Fibroblast of gingiva (primary cell): ENCODE results near the gene KIF4A.
A peak's percentile ranks its signal among the peaks of the same experiment; 100 is the strongest.
"Not testable (repeated sequence)": the region's sequence is repeated elsewhere in the genome, so short reads cannot be mapped to it uniquely, and the experiment has no call there.

Experiments used
- DNase-seq: peaks from one replicate; pipeline ENCODE4 v3.0.0-alpha.2; 2011; ENCODE audit warnings: low read depth

KIF4A gene

DNA sequence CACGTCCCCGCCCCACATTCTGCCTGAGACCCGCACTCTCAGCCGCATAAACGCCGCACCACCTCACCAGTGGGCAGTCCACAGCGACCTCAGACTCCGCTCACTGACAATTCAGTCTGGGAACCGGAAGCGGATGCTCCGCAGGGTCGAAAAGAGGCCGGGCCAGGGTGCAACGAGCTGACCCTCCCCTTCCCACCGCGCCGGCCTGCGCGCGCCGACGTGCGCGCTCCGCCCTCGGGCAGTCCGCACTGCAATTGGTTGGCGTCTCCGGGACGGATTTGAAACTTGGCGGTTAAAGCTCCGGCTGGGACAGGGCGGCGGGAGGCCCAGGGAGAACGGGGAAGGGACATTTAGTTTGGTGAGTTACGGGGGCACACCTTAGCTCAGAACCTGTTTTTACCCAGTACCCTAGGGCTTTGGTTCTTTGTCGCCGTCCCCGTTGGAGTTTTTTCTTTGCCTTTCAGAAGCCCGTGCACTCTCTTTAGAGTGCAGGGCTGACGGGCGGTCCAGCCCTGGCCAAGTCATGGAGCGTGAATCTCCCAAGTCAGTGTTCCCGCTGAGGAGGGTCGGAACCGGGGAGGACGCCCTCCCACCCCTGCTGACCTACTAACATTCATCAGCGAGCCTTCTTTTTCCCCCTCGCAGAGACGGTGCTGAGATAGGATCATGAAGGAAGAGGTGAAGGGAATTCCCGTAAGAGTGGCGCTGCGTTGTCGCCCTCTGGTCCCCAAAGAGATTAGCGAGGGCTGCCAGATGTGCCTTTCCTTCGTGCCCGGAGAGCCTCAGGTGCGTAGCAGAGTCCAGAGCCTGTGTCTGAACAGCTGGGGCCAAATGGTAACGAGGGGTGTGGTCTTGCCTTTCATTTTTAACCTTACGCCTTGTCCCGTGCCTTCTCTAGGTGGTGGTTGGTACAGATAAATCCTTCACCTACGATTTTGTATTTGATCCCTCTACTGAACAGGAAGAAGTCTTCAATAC lies at the start of gene KIF4A, which contains the start of gene PDZD11:
KIF4A (plus strand) TSS at position 312 of the 978 bp plus-strand sequence; CDS start at position 667, 355 bp downstream.
PDZD11 (minus strand) TSS at position 135 of the 978 bp plus-strand sequence. CDS start 586 bp downstream, outside the sequence.
- DNase-seq, result peak; percentile 79

DNA sequence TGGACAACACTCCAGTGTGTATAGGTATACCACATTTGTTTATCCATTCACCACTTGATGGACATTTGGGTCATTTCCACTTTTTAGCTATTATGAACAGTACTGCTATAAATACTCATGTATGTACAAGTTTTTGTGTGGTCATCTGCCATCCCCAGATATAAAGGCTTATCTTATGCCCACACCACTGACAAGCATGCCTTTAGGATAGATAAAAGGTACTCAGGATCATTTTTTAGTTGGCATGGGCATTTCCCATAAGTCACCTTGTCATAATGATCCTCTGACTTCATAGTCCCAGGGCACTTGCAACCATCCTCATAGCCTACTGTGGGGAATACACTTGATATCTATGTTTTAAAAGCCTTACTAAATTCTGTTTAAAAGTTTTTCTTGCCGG lies 49.2 kb upstream of the KIF4A start:
- DNase-seq, result no peak

DNA sequence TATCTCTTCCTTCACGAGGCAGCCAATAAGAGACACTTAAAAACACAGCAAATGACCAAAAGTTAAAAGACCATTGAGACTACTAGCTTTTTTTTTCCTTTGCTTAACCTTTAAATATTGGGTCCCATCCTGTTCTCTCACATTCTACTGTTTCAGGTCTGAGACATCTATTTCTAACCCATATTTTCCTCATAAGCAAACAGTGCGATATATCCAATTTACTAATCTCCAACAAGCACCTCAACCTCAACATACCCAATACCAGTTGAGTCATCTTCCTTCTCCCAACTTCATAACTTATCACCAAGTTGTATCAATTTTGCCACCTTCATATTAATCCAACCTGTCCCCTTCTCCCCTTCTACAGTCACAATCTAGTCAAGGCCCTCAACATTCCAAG lies 48.4 kb upstream of the KIF4A start:
- no peak for DNase-seq

- not testable (repeated sequence) for DNase-seq
Observed at GRCh38 chrX:70243601-70244000, 46.3 kb upstream of the KIF4A start.

DNA sequence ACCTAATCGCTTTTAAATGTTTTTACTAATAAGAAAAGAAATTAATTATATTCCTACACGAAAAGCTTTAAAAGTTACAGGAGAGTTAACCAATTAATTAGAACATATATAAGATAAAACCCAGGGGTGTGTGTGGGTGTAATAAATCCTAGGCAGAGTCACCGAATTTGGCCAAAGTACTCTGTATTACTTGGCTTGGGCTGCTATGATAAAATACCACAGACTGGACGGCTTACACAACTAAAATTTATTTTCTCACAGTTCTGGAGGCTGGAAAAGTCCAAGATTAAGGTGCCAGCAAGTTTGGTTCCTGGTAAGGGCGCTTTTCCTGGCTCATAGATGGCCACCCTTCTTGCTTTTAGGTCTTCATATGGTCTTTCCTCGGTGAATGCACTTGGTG lies 45.0 kb upstream of the KIF4A start:
- DNase-seq, result no peak

- DNase-seq, result no peak
Observed at GRCh38 chrX:70247252-70247651, 42.7 kb upstream of the KIF4A start.

- no peak for DNase-seq
Observed at GRCh38 chrX:70252491-70252890, 37.4 kb upstream of the KIF4A start.

DNA sequence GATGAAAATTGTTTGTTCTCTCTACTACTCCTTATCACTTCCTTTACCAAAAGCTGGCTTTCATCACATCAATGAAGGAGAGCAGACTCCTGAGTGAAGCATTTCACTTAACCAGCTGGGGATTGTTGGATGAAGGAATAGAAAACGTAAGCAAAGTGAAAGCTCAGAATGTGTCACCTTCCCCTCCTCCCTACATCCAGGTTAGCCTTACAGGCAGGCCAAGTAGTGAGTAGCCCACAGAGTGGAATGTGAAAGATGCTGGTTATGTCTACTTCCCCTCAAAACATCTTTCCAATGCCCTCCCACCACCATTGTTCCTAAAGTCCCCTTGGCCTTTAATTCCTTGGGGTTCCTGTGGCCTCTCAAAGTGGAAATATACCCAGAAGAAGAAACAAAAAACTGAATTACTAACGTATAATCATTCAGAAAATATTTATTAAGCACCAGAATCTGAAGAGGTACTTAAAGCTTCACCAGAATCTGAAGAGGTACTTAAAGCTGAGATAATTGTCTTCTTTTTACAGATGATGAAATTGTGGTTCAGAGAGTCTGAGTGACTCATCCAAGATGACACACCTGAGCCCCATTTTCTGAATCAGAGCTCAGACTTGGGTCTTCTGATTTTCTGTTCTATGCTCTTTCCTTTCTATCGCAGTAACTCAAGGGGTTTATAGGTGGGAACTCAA lies 36.4 kb upstream of the KIF4A start:
- DNase-seq, result no peak

DNA sequence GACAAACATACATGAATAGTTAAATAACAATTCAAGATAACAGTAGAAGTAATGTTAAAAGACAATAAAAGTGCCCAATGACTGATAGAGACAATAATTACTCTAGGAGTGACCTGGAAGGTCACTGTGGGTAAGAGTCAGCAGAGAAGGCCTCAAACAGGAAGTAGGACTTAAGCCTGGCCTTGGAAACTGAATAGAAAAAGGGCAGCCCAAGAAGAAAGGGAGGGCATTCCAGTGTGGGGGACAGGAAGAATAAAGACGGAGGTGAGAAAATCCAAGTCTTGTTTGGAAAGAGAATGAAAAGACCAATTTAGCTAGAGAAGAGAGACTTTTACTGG lies 35.9 kb upstream of the KIF4A start:
- no peak for DNase-seq

DNA sequence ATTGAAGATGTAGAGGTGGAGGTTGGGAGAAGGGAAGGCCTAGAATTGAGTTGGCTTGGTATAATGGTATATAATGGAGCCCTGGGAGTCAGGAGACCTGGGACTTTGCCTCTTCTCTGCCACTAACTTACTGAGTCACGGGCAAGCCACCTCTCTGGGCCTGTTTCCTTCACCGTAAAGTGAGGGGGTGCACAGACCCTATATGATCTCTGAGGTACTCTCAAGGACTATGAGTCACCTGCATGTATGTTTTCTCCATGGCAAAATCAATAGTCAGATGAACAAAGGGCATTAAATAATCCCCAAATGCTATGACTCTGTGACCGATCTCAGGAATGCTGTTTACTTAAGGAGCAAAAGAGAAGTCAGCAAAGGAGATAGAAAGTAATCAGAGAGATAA lies 35.0 kb upstream of the KIF4A start:
- no peak for DNase-seq

GRCh38 chrX:70255452-70255851 lies 34.5 kb upstream of the KIF4A start:
- DNase-seq, result no peak

DNA sequence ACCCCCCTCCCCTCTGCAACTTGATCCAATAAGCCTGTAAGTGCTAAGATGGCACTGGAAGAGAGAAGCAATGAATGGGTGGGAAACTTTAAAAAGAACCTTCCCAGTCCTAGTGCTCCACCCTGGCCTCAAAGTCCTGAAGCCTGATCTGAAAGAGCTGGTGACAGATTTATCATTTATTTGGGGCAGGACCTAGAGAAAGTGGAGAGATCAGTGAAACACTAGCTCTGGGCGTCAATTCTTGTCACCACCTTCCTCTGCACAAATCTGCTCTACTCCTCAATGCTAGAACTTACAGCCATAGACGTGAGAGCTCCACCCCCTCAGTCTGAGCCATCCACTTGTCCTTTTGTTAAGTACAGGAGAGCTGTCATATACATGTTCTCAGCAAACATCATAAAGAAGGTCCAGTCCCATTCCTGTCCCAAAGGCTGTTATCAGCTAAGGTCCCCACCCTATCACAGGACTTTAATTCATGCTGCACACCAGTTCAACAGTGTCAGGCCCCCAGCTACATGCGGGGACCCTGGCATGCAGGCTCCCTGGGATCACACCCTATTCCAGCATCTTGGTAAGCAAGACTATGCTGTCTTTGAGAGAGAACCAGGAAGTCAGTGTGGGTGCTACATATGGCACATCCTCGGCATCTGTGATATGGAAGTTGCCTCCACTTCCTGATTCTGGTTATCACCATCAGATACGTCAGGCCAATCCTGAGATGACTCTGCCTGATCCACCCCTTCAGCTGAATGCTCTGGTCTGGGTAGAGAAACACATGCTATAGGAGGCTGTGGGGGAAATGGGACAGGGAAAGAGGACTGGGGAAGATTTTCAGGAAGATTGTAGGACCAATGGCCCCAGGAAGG lies 32.2 kb upstream of the KIF4A start:
- DNase-seq, result no peak

DNA sequence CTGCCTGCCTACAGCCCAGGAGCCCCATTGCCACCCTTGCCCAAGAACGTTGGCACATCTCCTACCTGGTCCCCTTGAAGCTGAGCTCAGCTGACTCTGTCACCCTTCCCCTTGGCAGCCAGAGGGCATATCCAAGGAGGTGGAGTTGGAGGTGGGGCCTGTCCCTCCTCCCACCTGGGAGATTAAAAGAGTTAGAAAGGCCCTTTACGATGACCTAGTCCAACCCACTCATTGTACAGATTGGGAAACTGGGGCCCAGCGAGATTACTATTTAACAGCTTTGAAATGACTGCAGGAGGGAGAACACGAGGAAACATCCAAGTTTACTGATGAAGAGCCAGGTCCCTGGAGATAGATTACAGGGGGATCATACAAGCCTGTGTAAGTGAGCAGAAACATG lies 29.8 kb upstream of the KIF4A start, which contains the start of gene P2RY4:
P2RY4 (minus strand) TSS at position 101 of the 400 bp plus-strand sequence. CDS start 580 bp downstream, outside the sequence.
- DNase-seq, result no peak

DNA sequence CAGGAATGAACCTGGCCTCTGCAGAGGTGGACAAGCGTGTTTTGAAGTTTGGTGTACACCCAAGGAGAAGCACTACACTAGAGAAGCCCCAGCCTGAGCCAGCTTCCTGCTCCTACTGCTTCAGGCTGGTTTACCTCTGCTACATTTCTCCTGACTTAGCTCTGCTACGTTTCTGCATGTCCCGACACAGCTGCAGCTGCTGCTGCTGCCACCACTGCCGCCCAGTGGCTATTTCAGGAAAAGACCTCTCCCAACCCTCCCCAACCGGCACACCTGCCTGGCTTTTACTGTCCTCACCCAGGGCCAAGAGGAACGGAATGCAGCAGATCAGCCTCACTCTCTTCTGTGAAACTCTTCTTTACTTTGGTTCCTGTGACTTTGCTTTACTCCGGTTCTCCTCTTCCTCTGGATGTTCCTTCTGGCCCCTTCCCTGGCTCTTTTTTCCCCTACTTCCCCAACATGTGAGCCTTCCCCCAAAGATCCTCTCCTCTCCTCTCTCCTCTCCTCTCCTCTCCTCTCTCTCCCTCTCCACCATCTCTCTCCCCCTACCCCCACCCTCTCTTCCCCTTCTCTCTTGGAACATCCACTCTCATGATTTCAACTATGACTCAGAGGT lies 26.8 kb upstream of the KIF4A start:
- DNase-seq, result peak; percentile 1

DNA sequence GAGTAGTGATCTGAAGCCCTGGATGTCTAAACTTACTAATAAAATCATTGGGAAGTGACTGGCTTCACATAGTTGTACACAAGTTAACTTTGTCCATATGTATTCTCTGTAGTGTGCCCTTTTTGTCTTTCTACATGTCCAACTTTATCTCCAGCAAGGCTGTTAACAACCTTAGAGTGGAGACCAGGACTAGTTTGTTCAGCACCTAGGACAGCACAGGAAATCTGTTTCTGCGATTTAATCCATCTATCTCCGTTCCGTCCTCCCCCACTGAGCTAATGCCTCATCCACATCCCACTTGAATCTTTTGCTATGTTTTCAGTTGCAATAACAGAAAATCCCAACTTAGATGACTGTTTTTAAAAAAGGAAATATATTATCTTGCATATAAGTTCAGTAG lies 25.1 kb upstream of the KIF4A start:
- DNase-seq, result no peak

- no peak for DNase-seq
Observed at GRCh38 chrX:70268034-70268433, 21.9 kb upstream of the KIF4A start, which contains the start of gene ARR3. TSS of gene ARR3 (plus strand) at chrX:70268334. CDS start at chrX:70269386, 1,052 bp downstream.

DNA sequence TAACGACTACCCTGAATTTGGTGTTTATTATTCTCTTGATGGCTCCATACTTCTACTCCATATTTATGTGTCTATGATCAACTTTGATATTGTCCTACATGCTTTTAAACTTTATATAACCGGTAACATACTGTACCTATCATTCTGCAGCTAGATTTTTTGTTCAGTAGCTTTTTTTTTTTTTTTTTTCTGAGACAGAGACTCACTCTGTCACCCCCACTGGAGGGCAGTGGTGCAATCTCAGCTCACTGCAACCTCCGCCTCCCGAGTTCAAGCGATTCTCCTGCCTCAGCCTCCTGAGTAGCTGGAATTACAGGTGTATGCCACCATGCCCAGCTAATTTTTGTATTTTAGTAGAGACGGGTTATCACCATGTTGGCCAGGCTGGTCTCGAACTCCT lies 15.9 kb upstream of the KIF4A start:
- not testable (repeated sequence) for DNase-seq

GRCh38 chrX:70279081-70279480 lies 10.8 kb upstream of the KIF4A start:
- DNase-seq, result no peak

- no peak for DNase-seq
Observed at GRCh38 chrX:70280573-70280972, 9.3 kb upstream of the KIF4A start.

DNA sequence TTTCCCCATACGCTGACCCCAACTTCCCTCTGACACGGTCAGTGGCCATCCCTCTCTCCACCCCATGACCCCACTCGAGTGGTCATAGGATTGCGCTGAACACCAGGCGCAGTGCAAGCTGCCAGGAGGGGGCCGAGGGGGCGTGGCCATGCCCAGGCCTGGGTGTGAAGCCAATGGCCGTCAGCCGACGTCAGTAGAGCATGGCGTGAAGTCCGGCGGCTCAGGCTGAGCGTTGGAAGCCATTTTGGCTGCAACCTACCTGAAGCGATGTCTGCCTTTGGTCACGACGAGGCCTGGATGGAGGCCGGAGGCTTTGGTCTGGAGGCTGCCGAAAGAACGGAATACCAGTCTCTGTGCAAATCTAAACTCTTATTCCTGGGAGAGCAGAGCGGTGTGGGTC lies 8.0 kb upstream of the KIF4A start, which contains the start of gene RAB41:
RAB41 (plus strand) TSS at position 222 of the 400 bp plus-strand sequence; CDS start at position 268, 46 bp downstream.
- DNase-seq, result no peak

- DNase-seq, result no peak
Observed at GRCh38 chrX:70289168-70289792, 624 bp upstream of the KIF4A start.
